ENCODE results near the gene PRDM16.

PRDM16 gene

GRCh38 chr1:3450202-3450863 lies 381.3 kb downstream of the PRDM16 start:
- DNase-seq, result no peak

GRCh38 chr1:3450983-3451382 lies 382.0 kb downstream of the PRDM16 start:
- DNase-seq, result no peak

GRCh38 chr1:3451994-3452865 lies 383.2 kb downstream of the PRDM16 start:
- no peak for DNase-seq

GRCh38 chr1:3452866-3453175 lies 383.8 kb downstream of the PRDM16 start:
- DNase-seq, result no peak

- peak; percentile 62 for DNase-seq
Observed at GRCh38 chr1:3453203-3453761, 384.3 kb downstream of the PRDM16 start.

GRCh38 chr1:3453891-3454810 lies 385.1 kb downstream of the PRDM16 start, which contains the start of gene ARHGEF16:
Gene ARHGEF16, plus strand, starts transcription at chr1:3454665. Its CDS starts 8,420 bp downstream, at chr1:3463085.
- peak; percentile 33 for DNase-seq

- DNase-seq, result no peak
Observed at GRCh38 chr1:3454811-3455618, 386.0 kb downstream of the PRDM16 start.

- DNase-seq, result no peak
Observed at GRCh38 chr1:3455670-3456448, 386.9 kb downstream of the PRDM16 start.

GRCh38 chr1:3456449-3456963 lies 387.5 kb downstream of the PRDM16 start:
- no peak for DNase-seq

GRCh38 chr1:3456964-3457909 lies 388.2 kb downstream of the PRDM16 start:
- DNase-seq, result no peak

GRCh38 chr1:3457910-3458883 lies 389.2 kb downstream of the PRDM16 start:
- no peak for DNase-seq

- DNase-seq, result no peak
Observed at GRCh38 chr1:3459051-3459908, 390.3 kb downstream of the PRDM16 start.

GRCh38 chr1:3459940-3460671 lies 391.1 kb downstream of the PRDM16 start:
- no peak for DNase-seq

GRCh38 chr1:3460672-3461131 lies 391.7 kb downstream of the PRDM16 start:
- no peak for DNase-seq

GRCh38 chr1:3461238-3461933 lies 392.4 kb downstream of the PRDM16 start:
- DNase-seq, result no peak

GRCh38 chr1:3461934-3462275 lies 392.9 kb downstream of the PRDM16 start:
- no peak for DNase-seq
